OCI-LY1 (cell line): ENCODE results near the gene HOXD9.

Source experiments
- CTCF ChIP-seq: fragments of 200-600 bp; sonication (generic), shearing (Covaris generic); IDR thresholded peaks from 2 replicates; pipeline ENCODE4 v1.5.1; 2017; ENCODE audit warnings: mild to moderate bottlenecking, antibody characterized with exemption, low read length, moderate library complexity, mixed read lengths
- EZH2 ChIP-seq: fragments of 200-600 bp; sonication (generic), shearing (Covaris generic); IDR thresholded peaks from 2 replicates; pipeline ENCODE4 v1.8.0; 2017; ENCODE audit warnings: borderline replicate concordance, mixed run types, mild to moderate bottlenecking, antibody characterized with exemption, low read length, moderate library complexity, mixed read lengths

- TF ChIP-seq CTCF (peak; percentile 77), EZH2 (no peak)
Measured at GRCh38 chr2:176096986-176097819, 25.3 kb upstream of the HOXD9 start.
